GM23338 (cell line): Measurements from ENCODE around the gene UBR2. TPM values are rescaled to one million over a fixed set of nuclear protein-coding genes. Genes with fewer than 3 reads are reported as not detected.

Experiments used
- ATAC-seq: fragments of 200-7000 bp; cut with Tn5 transposase; 3 replicates; pipeline ENCODE4 v1.9.1; 2020
- DNase-seq: peaks from one replicate; pipeline ENCODE4 v3.0.0-alpha.2; 2015; ENCODE audit warnings: low spot score
- H2AFZ ChIP-seq: fragments of 200-600 bp; sonication (generic); 2 replicates; pipeline ENCODE4 v1.8.0; 2016; ENCODE audit warnings: antibody characterized with exemption, mild to moderate bottlenecking, moderate library complexity
- H3F3A ChIP-seq: fragments of 200-600 bp; sonication (generic); replicated peaks from 2 replicates; pipeline ENCODE4 v1.8.0; 2017; ENCODE audit warnings: antibody characterized with exemption, mixed run types, low read depth
- H3K27ac ChIP-seq: fragments of 200-600 bp; sonication (generic); 2 replicates; pipeline ENCODE4 v1.6.1; 2016; ENCODE audit warnings: low read depth
- H3K27me3 ChIP-seq: fragments of 200-600 bp; sonication (generic); 2 replicates; pipeline ENCODE4 v1.8.0; 2016; ENCODE audit warnings: mild to moderate bottlenecking, mixed run types, moderate library complexity; ENCODE audit not compliant: insufficient read depth
- H3K36me3 ChIP-seq: fragments of 200-600 bp; sonication (generic); 2 replicates; pipeline ENCODE4 v1.8.0; 2016; ENCODE audit warnings: mild to moderate bottlenecking; ENCODE audit not compliant: insufficient read depth
- H3K4me1 ChIP-seq: fragments of 200-600 bp; sonication (generic); 2 replicates; pipeline ENCODE4 v1.8.0; 2016; ENCODE audit warnings: mild to moderate bottlenecking, moderate library complexity; ENCODE audit not compliant: insufficient read depth
- H3K4me2 ChIP-seq: fragments of 200-600 bp; sonication (generic); 2 replicates; pipeline ENCODE4 v1.7.1; 2017; ENCODE audit warnings: mixed run types
- H3K4me3 ChIP-seq: fragments of 200-600 bp; sonication (generic); 2 replicates; pipeline ENCODE4 v1.6.1; 2016; ENCODE audit warnings: mixed run types
- H3K79me2 ChIP-seq: fragments of 200-600 bp; sonication (generic); replicated peaks from 2 replicates; pipeline ENCODE4 v1.8.0; 2017; ENCODE audit warnings: mild to moderate bottlenecking; ENCODE audit not compliant: insufficient read depth
- H3K9me2 ChIP-seq: fragments of 200-600 bp; sonication (generic); 2 replicates; pipeline ENCODE4 v1.8.0; 2017; ENCODE audit not compliant: insufficient read depth
- H4K20me1 ChIP-seq: fragments of 200-600 bp; sonication (generic); replicated peaks from 2 replicates; pipeline ENCODE4 v1.8.0; 2017; ENCODE audit warnings: mild to moderate bottlenecking; ENCODE audit not compliant: insufficient read depth
- H3K27ac Mint-ChIP-seq: 2 replicates; pipeline ENCODE4 v1.8.0; 2020; ENCODE audit warnings: inconsistent platforms, mild to moderate bottlenecking, moderate library complexity, mixed read lengths
- H3K27me3 Mint-ChIP-seq: 3 replicates; pipeline ENCODE4 v1.8.0; 2022; ENCODE audit warnings: low read depth, mild to moderate bottlenecking, moderate library complexity, mixed read lengths, inconsistent platforms; ENCODE audit not compliant: insufficient read depth, poor library complexity
- H3K36me3 Mint-ChIP-seq: 3 replicates; pipeline ENCODE4 v1.8.0; 2021; ENCODE audit warnings: low read depth, mild to moderate bottlenecking, inconsistent platforms, moderate library complexity, mixed read lengths
- H3K4me1 Mint-ChIP-seq: 3 replicates; pipeline ENCODE4 v1.8.0; 2020; ENCODE audit warnings: mild to moderate bottlenecking, inconsistent platforms, mixed read lengths
- H3K4me3 Mint-ChIP-seq: 3 replicates; pipeline ENCODE4 v1.8.0; 2021; ENCODE audit warnings: moderate library complexity, mild to moderate bottlenecking, inconsistent platforms, mixed read lengths
- H3K9me3 Mint-ChIP-seq: 3 replicates; pipeline ENCODE4 v1.8.0; 2020; ENCODE audit warnings: moderate library complexity, mild to moderate bottlenecking, inconsistent platforms, mixed read lengths
- CREB1 ChIP-seq: fragments of 250-450 bp; sonication (Bioruptor Pico); IDR thresholded peaks from 2 replicates; pipeline ENCODE4 v1.5.0; 2020; ENCODE audit warnings: low read depth, mild to moderate bottlenecking, moderate library complexity
- EZH2 ChIP-seq: fragments of 200-600 bp; sonication (generic); IDR thresholded peaks from one replicate; pipeline ENCODE4 v1.8.0; 2017; ENCODE audit warnings: antibody characterized with exemption, mild to moderate bottlenecking, low read depth; ENCODE audit not compliant: unreplicated experiment
- EZH2phosphoT487 ChIP-seq: fragments of 200-600 bp; sonication (generic); IDR thresholded peaks from one replicate; pipeline ENCODE4 v1.8.1; 2018; ENCODE audit warnings: antibody characterized with exemption; ENCODE audit not compliant: unreplicated experiment
- JUNB ChIP-seq: IDR thresholded peaks from one replicate; pipeline ENCODE4 v1.6.1; 2016; ENCODE audit warnings: antibody characterized with exemption; ENCODE audit not compliant: unreplicated experiment
- NANOG ChIP-seq: IDR thresholded peaks from 2 replicates; pipeline ENCODE4 v1.6.1; 2016; ENCODE audit warnings: antibody characterized with exemption, borderline replicate concordance
- POLR2AphosphoS5 ChIP-seq: IDR thresholded peaks from 2 replicates; pipeline ENCODE4 v1.6.1; 2016; ENCODE audit warnings: antibody characterized with exemption, low read depth
- STAT1 ChIP-seq: IDR thresholded peaks from one replicate; pipeline ENCODE4 v1.6.1; 2016; ENCODE audit warnings: antibody characterized with exemption; ENCODE audit not compliant: unreplicated experiment
- ZNF114 ChIP-seq: fragments of 250-450 bp; sonication (Bioruptor Pico); IDR thresholded peaks from 2 replicates; pipeline ENCODE4 v1.5.0; 2020; ENCODE audit warnings: mild to moderate bottlenecking, moderate library complexity
- ZNF331 ChIP-seq: fragments of 250-450 bp; sonication (Bioruptor Pico); IDR thresholded peaks from 2 replicates; pipeline ENCODE4 v1.5.0; 2020; ENCODE audit warnings: low read depth, mild to moderate bottlenecking, moderate library complexity
- polyA plus RNA-seq: library from polyadenylated mRNA; unstranded; fragments of >200 nt; fragmentation: Nextera tagmentation; extraction: Ambion mirVana; gene quantifications from 2 replicates; pipeline ENCODE4 v1.2.1, GENCODE V29; 2016
- total RNA-seq: library from RNA; depleted of rRNA; stranded (reverse); fragments of >200 nt; shearing (Covaris generic); gene quantifications from 2 replicates; pipeline ENCODE4 v1.2.3, GENCODE V29; 2014
- TF ChIP-seq, protein P1 (sequence below): IDR thresholded peaks from one replicate; pipeline ENCODE4 v1.6.1; 2018; ENCODE audit warnings: antibody characterized with exemption; ENCODE audit not compliant: unreplicated experiment
- TF ChIP-seq, protein P2 (sequence below): fragments of 250-450 bp; sonication (Bioruptor Pico); IDR thresholded peaks from 2 replicates; pipeline ENCODE4 v1.5.0; 2020; ENCODE audit warnings: mild to moderate bottlenecking, moderate library complexity
- TF ChIP-seq, protein P3 (sequence below), 2 experiments: fragments of 200-600 bp in 1 of 2; sonication (generic) in 1 of 2; conservative IDR thresholded peaks; 2 replicates each; pipeline versions ENCODE4 v1.5.1 to v1.6.1; 2016 to 2017; ENCODE audit warnings: antibody characterized with exemption in 2 of 2, low read depth in 2 of 2, mild to moderate bottlenecking in 2 of 2, moderate library complexity in 1 of 2

UBR2 gene
- total and polyA plus RNA-seq, 2 experiments from 2014 or later: 6.7 to 21.2 TPM

DNA sequence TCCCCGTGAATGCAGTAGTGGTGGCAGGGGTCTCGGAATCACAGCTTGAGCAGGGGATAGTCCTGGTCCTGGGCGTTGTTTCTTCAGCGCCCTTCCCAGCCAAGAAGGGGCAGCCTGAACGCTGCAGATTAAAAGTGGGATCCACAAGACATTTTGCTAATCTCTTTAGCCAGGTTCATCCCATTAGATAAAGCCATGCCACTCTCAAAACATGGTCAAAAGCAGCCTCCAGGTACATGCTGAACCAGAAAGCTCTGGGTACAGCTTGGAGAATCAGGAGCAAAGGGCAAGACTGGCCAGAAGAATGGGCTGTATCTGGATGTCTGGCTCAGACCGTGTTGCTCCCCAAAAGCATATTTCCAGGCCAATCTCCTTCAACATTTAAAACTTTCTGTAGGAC, 158.7 kb downstream of the UBR2 start, which contains the start of gene PRPH2:
Gene PRPH2, minus strand, starts transcription at position 101 of the 400 bp plus-strand sequence. CDS start 263 bp downstream, outside the sequence.
- no peak within 1 kb of the TSS for H3K4me3 ChIP-seq
- ATAC-seq (no peak), DNase-seq (no peak)
- H3K4me2 ChIP-seq: no peak within 1 kb of the TSS
- H3K27ac ChIP-seq: no peak within 1 kb of the TSS
- Mint-ChIP-seq H3K9me3 (no peaks in the 10 kb centered on the region), H3K36me3 (no peaks in the 10 kb centered on the region), H3K4me3 (no peak within 1 kb of the TSS), H3K27me3 (peaks cover 9% of the 10 kb centered on the region), H3K27ac (no peak within 1 kb of the TSS), H3K4me1 (peaks cover 4% of the 10 kb centered on the region)
- no peak within 1 kb of the TSS for H2AFZ ChIP-seq
- no peaks in the 10 kb centered on the region for H3K9me2 ChIP-seq
- no peaks in the 10 kb centered on the region for H4K20me1 ChIP-seq
- no peaks in the 10 kb centered on the region for H3K4me1 ChIP-seq
- H3K79me2 ChIP-seq: no peaks in the 10 kb centered on the region
- TF ChIP-seq, protein P1, sequence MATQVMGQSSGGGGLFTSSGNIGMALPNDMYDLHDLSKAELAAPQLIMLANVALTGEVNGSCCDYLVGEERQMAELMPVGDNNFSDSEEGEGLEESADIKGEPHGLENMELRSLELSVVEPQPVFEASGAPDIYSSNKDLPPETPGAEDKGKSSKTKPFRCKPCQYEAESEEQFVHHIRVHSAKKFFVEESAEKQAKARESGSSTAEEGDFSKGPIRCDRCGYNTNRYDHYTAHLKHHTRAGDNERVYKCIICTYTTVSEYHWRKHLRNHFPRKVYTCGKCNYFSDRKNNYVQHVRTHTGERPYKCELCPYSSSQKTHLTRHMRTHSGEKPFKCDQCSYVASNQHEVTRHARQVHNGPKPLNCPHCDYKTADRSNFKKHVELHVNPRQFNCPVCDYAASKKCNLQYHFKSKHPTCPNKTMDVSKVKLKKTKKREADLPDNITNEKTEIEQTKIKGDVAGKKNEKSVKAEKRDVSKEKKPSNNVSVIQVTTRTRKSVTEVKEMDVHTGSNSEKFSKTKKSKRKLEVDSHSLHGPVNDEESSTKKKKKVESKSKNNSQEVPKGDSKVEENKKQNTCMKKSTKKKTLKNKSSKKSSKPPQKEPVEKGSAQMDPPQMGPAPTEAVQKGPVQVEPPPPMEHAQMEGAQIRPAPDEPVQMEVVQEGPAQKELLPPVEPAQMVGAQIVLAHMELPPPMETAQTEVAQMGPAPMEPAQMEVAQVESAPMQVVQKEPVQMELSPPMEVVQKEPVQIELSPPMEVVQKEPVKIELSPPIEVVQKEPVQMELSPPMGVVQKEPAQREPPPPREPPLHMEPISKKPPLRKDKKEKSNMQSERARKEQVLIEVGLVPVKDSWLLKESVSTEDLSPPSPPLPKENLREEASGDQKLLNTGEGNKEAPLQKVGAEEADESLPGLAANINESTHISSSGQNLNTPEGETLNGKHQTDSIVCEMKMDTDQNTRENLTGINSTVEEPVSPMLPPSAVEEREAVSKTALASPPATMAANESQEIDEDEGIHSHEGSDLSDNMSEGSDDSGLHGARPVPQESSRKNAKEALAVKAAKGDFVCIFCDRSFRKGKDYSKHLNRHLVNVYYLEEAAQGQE: no peak
- no peak for TF ChIP-seq EZH2
- no peak for TF ChIP-seq STAT1
- no peak for TF ChIP-seq ZNF114 (CRISPR knock-in tag)
- TF ChIP-seq CREB1 (CRISPR knock-in tag): no peak
- no peak for TF ChIP-seq NANOG
- TF ChIP-seq POLR2AphosphoS5: no peak
- TF ChIP-seq, protein P2, sequence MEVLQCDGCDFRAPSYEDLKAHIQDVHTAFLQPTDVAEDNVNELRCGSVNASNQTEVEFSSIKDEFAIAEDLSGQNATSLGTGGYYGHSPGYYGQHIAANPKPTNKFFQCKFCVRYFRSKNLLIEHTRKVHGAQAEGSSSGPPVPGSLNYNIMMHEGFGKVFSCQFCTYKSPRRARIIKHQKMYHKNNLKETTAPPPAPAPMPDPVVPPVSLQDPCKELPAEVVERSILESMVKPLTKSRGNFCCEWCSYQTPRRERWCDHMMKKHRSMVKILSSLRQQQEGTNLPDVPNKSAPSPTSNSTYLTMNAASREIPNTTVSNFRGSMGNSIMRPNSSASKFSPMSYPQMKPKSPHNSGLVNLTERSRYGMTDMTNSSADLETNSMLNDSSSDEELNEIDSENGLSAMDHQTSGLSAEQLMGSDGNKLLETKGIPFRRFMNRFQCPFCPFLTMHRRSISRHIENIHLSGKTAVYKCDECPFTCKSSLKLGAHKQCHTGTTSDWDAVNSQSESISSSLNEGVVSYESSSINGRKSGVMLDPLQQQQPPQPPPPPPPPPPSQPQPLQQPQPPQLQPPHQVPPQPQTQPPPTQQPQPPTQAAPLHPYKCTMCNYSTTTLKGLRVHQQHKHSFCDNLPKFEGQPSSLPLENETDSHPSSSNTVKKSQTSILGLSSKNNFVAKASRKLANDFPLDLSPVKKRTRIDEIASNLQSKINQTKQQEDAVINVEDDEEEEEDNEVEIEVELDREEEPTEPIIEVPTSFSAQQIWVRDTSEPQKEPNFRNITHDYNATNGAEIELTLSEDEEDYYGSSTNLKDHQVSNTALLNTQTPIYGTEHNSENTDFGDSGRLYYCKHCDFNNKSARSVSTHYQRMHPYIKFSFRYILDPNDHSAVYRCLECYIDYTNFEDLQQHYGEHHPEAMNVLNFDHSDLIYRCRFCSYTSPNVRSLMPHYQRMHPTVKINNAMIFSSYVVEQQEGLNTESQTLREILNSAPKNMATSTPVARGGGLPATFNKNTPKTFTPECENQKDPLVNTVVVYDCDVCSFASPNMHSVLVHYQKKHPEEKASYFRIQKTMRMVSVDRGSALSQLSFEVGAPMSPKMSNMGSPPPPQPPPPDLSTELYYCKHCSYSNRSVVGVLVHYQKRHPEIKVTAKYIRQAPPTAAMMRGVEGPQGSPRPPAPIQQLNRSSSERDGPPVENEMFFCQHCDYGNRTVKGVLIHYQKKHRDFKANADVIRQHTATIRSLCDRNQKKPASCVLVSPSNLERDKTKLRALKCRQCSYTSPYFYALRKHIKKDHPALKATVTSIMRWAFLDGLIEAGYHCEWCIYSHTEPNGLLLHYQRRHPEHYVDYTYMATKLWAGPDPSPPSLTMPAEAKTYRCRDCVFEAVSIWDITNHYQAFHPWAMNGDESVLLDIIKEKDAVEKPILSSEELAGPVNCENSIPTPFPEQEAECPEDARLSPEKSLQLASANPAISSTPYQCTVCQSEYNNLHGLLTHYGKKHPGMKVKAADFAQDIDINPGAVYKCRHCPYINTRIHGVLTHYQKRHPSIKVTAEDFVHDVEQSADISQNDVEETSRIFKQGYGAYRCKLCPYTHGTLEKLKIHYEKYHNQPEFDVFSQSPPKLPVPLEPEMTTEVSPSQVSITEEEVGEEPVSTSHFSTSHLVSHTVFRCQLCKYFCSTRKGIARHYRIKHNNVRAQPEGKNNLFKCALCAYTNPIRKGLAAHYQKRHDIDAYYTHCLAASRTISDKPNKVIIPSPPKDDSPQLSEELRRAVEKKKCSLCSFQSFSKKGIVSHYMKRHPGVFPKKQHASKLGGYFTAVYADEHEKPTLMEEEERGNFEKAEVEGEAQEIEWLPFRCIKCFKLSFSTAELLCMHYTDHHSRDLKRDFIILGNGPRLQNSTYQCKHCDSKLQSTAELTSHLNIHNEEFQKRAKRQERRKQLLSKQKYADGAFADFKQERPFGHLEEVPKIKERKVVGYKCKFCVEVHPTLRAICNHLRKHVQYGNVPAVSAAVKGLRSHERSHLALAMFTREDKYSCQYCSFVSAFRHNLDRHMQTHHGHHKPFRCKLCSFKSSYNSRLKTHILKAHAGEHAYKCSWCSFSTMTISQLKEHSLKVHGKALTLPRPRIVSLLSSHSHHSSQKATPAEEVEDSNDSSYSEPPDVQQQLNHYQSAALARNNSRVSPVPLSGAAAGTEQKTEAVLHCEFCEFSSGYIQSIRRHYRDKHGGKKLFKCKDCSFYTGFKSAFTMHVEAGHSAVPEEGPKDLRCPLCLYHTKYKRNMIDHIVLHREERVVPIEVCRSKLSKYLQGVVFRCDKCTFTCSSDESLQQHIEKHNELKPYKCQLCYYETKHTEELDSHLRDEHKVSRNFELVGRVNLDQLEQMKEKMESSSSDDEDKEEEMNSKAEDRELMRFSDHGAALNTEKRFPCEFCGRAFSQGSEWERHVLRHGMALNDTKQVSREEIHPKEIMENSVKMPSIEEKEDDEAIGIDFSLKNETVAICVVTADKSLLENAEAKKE: no peak
- TF ChIP-seq EZH2phosphoT487: no peak
- no peak for TF ChIP-seq ZNF331 (CRISPR knock-in tag)
- no peak for TF ChIP-seq JUNB
- TF ChIP-seq, protein P3, sequence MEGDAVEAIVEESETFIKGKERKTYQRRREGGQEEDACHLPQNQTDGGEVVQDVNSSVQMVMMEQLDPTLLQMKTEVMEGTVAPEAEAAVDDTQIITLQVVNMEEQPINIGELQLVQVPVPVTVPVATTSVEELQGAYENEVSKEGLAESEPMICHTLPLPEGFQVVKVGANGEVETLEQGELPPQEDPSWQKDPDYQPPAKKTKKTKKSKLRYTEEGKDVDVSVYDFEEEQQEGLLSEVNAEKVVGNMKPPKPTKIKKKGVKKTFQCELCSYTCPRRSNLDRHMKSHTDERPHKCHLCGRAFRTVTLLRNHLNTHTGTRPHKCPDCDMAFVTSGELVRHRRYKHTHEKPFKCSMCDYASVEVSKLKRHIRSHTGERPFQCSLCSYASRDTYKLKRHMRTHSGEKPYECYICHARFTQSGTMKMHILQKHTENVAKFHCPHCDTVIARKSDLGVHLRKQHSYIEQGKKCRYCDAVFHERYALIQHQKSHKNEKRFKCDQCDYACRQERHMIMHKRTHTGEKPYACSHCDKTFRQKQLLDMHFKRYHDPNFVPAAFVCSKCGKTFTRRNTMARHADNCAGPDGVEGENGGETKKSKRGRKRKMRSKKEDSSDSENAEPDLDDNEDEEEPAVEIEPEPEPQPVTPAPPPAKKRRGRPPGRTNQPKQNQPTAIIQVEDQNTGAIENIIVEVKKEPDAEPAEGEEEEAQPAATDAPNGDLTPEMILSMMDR (conservative IDR thresholded peaks at IDR 0.05; ENCODE audit: low read depth in 2 of 2): no peak
- no peaks in the 10 kb centered on the region; the same call in 1 of the 2 replicates for H3F3A ChIP-seq
- no peaks in the 10 kb centered on the region for H3K36me3 ChIP-seq
- H3K27me3 ChIP-seq: no peaks in the 10 kb centered on the region
